ENCODE measurements around the gene IL36RN.

DNA sequence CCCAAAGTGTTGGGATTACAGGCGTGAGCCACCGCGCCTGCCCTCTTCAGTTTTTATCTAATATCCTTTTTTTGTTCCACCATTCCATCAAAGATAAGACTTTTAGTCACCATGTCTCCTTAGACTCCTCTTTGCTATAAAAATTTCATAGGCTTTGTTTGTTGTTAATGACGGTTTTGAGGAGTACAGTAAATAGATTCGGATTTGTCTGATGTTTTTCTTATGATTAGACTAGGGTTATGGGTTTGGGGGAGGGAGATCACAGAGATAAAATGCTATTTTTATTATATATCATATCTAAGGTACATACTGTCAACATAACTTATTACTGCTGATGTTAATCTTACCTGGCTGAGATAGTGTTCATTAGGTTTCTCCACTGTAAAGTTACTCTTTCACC, 12.5 kb upstream of the IL36RN start:
- TF ChIP-seq EZH2 (IDR thresholded peaks at IDR 0.05): no peak
- no peak for TF ChIP-seq POLR2AphosphoS5 (IDR thresholded peaks at IDR 0.05; ENCODE audit: borderline replicate concordance, low read depth, low read length)

Measured in SK-N-MC (cell line).